WTC11 (cell line): ENCODE results near the gene STK32B. TPM values are rescaled to one million over a fixed set of nuclear protein-coding genes. Genes with fewer than 3 reads are reported as not detected.

Experiments used
- ATAC-seq: fragments of 200-7000 bp; cut with Tn5 transposase; 2 replicates; pipeline ENCODE4 v1.10.0; 2021; ENCODE audit warnings: mild to moderate bottlenecking, moderate library complexity
- CTCF ChIA-PET: fragments of 300-600 bp; sonication (Branson Sonifier 250); formaldehyde crosslinking; loops from one replicate; lab custom pipeline; 2021; ENCODE audit warnings: antibody characterized with exemption; lab: Charles Lee
- POLR2A ChIA-PET: fragments of 350-600 bp; sonication (Branson Sonifier 250); formaldehyde crosslinking; loops from one replicate; lab custom pipeline; 2021; ENCODE audit warnings: antibody characterized with exemption; lab: Charles Lee
- DNase-seq: peaks from one replicate; pipeline ENCODE4 v3.0.0; 2021; ENCODE audit warnings: low spot score
- H3K27ac Mint-ChIP-seq: 2 replicates; pipeline ENCODE4 v1.8.0; 2021; ENCODE audit warnings: mixed read lengths
- H3K27me3 Mint-ChIP-seq: 2 replicates; pipeline ENCODE4 v1.8.0; 2021; ENCODE audit warnings: low read depth, mild to moderate bottlenecking, moderate library complexity, mixed read lengths
- H3K36me3 Mint-ChIP-seq: 2 replicates; pipeline ENCODE4 v1.8.0; 2021; ENCODE audit warnings: mixed read lengths
- H3K4me1 Mint-ChIP-seq: 2 replicates; pipeline ENCODE4 v1.8.0; 2022; ENCODE audit warnings: mixed read lengths
- H3K4me3 Mint-ChIP-seq: 2 replicates; pipeline ENCODE4 v1.8.0; 2021; ENCODE audit warnings: mild to moderate bottlenecking, moderate library complexity, mixed read lengths
- H3K9me3 Mint-ChIP-seq: 2 replicates; pipeline ENCODE4 v1.8.0; 2021; ENCODE audit warnings: mixed read lengths
- ETV6 ChIP-seq: sonication (generic); formaldehyde crosslinking; IDR thresholded peaks from 2 replicates; pipeline ENCODE4 v1.8.1; 2022; ENCODE audit warnings: mild to moderate bottlenecking, missing genetic modification reagents
- FOXP1 ChIP-seq: sonication (generic); formaldehyde crosslinking; IDR thresholded peaks from 2 replicates; pipeline ENCODE4 v1.8.0; 2022; ENCODE audit warnings: missing genetic modification reagents, mild to moderate bottlenecking, moderate library complexity, borderline replicate concordance
- GTF2I ChIP-seq: fragments of 250-450 bp; sonication (Bioruptor Pico); conservative IDR thresholded peaks from 2 replicates; pipeline ENCODE4 v1.4.0; 2021; ENCODE audit warnings: mild to moderate bottlenecking
- IRF2 ChIP-seq: sonication (generic); formaldehyde crosslinking; IDR thresholded peaks from 2 replicates; pipeline ENCODE4 v1.8.0; 2022; ENCODE audit warnings: low read depth, missing genetic modification reagents, borderline replicate concordance
- JUN ChIP-seq: sonication (generic); formaldehyde crosslinking; IDR thresholded peaks from 2 replicates; pipeline ENCODE4 v1.8.0; 2023; ENCODE audit warnings: mild to moderate bottlenecking, missing genetic modification reagents
- MYBL2 ChIP-seq: sonication (generic); formaldehyde crosslinking; IDR thresholded peaks from 2 replicates; pipeline ENCODE4 v1.8.1; 2023; ENCODE audit warnings: mild to moderate bottlenecking, moderate library complexity, missing genetic modification reagents
- NR2C2 ChIP-seq: sonication (generic); formaldehyde crosslinking; IDR thresholded peaks from 2 replicates; pipeline ENCODE4 v1.8.0; 2022; ENCODE audit warnings: mild to moderate bottlenecking, missing genetic modification reagents
- OVOL2 ChIP-seq: fragments of 250-450 bp; sonication (Bioruptor Pico); IDR thresholded peaks from 2 replicates; pipeline ENCODE4 v1.9.0; 2021; ENCODE audit warnings: mild to moderate bottlenecking, borderline replicate concordance
- TP53 ChIP-seq: sonication (generic); formaldehyde crosslinking; IDR thresholded peaks from 2 replicates; pipeline ENCODE4 v1.8.1; 2023; ENCODE audit warnings: mild to moderate bottlenecking, missing genetic modification reagents
- ZNF138 ChIP-seq: sonication (generic); formaldehyde crosslinking; conservative IDR thresholded peaks from 2 replicates; pipeline ENCODE4 v1.8.1; 2022; ENCODE audit warnings: mild to moderate bottlenecking, moderate library complexity, missing genetic modification reagents
- ZNF671 ChIP-seq: fragments of 250-450 bp; sonication (Bioruptor Pico); IDR thresholded peaks from 2 replicates; pipeline ENCODE4 v1.8.0; 2021; ENCODE audit warnings: mild to moderate bottlenecking
- total RNA-seq: library from RNA; stranded (reverse); gene quantifications from 3 replicates; pipeline ENCODE4 v1.2.3, GENCODE V29; 2021
- TF ChIP-seq, protein P1 (sequence below): sonication (generic); formaldehyde crosslinking; IDR thresholded peaks from 2 replicates; pipeline ENCODE4 v1.8.1; 2022; ENCODE audit warnings: mild to moderate bottlenecking, moderate library complexity, missing genetic modification reagents
- TF ChIP-seq, protein P2 (sequence below): sonication (generic); formaldehyde crosslinking; conservative IDR thresholded peaks from 2 replicates; pipeline ENCODE4 v1.8.1; 2023; ENCODE audit warnings: mild to moderate bottlenecking, low read depth, missing genetic modification reagents, moderate library complexity
- TF ChIP-seq, protein P3 (sequence below): fragments of 250-450 bp; sonication (Bioruptor Pico); IDR thresholded peaks from 2 replicates; pipeline ENCODE4 v1.9.0; 2021; ENCODE audit warnings: mild to moderate bottlenecking
- TF ChIP-seq, protein P4 (sequence below): sonication (generic); formaldehyde crosslinking; IDR thresholded peaks from 2 replicates; pipeline ENCODE4 v1.8.0; 2022; ENCODE audit warnings: mild to moderate bottlenecking, missing genetic modification reagents
- TF ChIP-seq, protein P5 (sequence below): sonication (generic); formaldehyde crosslinking; IDR thresholded peaks from 2 replicates; pipeline ENCODE4 v1.8.1; 2022; ENCODE audit warnings: missing genetic modification reagents, borderline replicate concordance
- TF ChIP-seq, protein P6 (sequence below): fragments of 250-450 bp; sonication (Bioruptor Pico); conservative IDR thresholded peaks from 2 replicates; pipeline ENCODE4 v1.9.0; 2021; ENCODE audit warnings: mild to moderate bottlenecking
- TF ChIP-seq, protein P7 (sequence below): sonication (generic); formaldehyde crosslinking; IDR thresholded peaks from 2 replicates; pipeline ENCODE4 v1.8.1; 2022; ENCODE audit warnings: mild to moderate bottlenecking, missing genetic modification reagents, moderate library complexity, borderline replicate concordance
- TF ChIP-seq, protein P8 (sequence below): sonication (generic); formaldehyde crosslinking; IDR thresholded peaks from 2 replicates; pipeline ENCODE4 v1.8.0; 2023; ENCODE audit warnings: missing genetic modification reagents, mild to moderate bottlenecking, borderline replicate concordance

Gene STK32B
- total RNA-seq, 1 experiment from 2014 or later, result 1.9 TPM

DNA sequence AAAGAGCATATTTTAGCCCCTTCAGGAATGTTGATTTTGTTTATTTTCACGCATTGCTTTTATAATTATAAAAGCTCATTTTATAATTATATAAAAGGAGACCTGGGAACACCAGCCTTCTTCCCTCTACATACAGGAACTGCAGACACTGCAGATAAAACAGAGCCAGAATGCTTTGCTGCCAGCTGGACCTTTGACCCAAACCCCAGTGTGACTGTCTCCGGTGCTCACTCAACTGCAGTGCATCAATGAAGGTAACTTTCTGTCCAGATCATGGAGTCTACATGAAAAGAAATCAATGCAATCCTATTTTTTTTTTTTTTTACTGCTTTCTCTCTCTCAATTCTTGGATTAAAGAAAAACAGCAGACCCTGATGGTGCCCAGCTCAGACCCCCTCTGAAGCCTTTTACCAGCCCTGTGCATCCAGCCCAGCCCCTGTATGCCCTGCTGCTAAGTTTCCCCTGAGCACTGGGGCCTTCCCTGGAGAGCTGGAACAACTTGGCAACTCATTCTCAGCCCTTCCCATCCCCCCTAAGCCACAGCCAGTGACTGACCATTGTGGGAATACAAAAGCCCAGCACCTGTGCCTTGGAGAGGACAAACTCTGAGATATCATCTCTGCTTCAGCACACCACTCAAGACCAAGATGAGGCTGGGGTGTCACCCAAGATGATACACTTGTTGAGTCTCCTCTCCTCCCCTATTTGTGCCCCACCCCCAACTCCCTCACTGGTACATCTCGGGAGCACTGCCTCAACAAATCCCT is 475.0 kb downstream of the STK32B start:
- Mint-ChIP-seq H3K4me1 (peaks cover 10% of the 10 kb centered on the region), H3K27ac (no peak overlapping the region), H3K9me3 (peaks cover 8% of the 10 kb centered on the region), H3K4me3 (no peak overlapping the region), H3K36me3 (no peaks in the 10 kb centered on the region; the same call in 1 of the 2 replicates), H3K27me3 (peaks cover 3% of the 10 kb centered on the region; the same call in 1 of the 2 replicates)
- no peak for ATAC-seq
- TF ChIP-seq TP53 (no peak), MYBL2 (CRISPR knock-in tag) (no peak), GTF2I (CRISPR knock-in tag) (no peak), JUN (CRISPR knock-in tag) (no peak), ETV6 (CRISPR knock-in tag) (no peak), IRF2 (no peak), FOXP1 (no peak), ZNF138 (CRISPR knock-in tag) (no peak), ZNF671 (CRISPR knock-in tag) (no peak)
- TF ChIP-seq, protein P1, sequence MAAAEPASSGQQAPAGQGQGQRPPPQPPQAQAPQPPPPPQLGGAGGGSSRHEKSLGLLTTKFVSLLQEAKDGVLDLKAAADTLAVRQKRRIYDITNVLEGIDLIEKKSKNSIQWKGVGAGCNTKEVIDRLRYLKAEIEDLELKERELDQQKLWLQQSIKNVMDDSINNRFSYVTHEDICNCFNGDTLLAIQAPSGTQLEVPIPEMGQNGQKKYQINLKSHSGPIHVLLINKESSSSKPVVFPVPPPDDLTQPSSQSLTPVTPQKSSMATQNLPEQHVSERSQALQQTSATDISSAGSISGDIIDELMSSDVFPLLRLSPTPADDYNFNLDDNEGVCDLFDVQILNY (CRISPR knock-in tag), result no peak
- TF ChIP-seq, protein P2, sequence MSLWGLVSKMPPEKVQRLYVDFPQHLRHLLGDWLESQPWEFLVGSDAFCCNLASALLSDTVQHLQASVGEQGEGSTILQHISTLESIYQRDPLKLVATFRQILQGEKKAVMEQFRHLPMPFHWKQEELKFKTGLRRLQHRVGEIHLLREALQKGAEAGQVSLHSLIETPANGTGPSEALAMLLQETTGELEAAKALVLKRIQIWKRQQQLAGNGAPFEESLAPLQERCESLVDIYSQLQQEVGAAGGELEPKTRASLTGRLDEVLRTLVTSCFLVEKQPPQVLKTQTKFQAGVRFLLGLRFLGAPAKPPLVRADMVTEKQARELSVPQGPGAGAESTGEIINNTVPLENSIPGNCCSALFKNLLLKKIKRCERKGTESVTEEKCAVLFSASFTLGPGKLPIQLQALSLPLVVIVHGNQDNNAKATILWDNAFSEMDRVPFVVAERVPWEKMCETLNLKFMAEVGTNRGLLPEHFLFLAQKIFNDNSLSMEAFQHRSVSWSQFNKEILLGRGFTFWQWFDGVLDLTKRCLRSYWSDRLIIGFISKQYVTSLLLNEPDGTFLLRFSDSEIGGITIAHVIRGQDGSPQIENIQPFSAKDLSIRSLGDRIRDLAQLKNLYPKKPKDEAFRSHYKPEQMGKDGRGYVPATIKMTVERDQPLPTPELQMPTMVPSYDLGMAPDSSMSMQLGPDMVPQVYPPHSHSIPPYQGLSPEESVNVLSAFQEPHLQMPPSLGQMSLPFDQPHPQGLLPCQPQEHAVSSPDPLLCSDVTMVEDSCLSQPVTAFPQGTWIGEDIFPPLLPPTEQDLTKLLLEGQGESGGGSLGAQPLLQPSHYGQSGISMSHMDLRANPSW (CRISPR knock-in tag), result no peak
- TF ChIP-seq, protein P3, sequence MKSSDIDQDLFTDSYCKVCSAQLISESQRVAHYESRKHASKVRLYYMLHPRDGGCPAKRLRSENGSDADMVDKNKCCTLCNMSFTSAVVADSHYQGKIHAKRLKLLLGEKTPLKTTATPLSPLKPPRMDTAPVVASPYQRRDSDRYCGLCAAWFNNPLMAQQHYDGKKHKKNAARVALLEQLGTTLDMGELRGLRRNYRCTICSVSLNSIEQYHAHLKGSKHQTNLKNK, result no peak
- TF ChIP-seq, protein P4, sequence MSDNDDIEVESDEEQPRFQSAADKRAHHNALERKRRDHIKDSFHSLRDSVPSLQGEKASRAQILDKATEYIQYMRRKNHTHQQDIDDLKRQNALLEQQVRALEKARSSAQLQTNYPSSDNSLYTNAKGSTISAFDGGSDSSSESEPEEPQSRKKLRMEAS (CRISPR knock-in tag), result no peak
- no peak for DNase-seq
- ChIA-PET POLR2A (no interaction called here), CTCF (no interaction called here)

DNA sequence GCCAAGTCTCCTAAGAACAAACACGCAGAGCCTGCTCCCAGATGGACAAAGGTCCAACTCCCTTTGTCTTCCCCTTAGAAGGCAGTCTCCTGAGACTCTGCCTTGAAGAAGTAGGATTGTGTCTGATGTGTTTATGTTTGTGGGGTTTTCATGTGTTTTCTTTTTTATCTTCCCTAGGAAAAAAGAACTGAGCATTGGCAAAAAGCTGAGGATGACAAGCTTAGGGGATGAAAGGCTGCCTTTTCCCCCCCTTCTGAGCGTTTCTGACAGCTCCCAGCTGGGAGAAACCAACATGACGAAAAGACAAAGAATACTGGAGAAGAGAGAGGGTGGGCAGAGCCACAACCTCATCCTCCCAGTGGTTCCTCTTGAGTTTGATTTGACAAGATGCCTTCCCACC is 475.9 kb downstream of the STK32B start:
- H3K36me3 Mint-ChIP-seq, result no peaks in the 10 kb centered on the region; the same call in 1 of the 2 replicates
- no peak overlapping the region for H3K27ac Mint-ChIP-seq
- H3K9me3 Mint-ChIP-seq, result peaks cover 17% of the 10 kb centered on the region
- peaks cover 10% of the 10 kb centered on the region for H3K4me1 Mint-ChIP-seq
- ChIA-PET POLR2A (no interaction called here), CTCF (no interaction called here)
- TF ChIP-seq, protein P5, sequence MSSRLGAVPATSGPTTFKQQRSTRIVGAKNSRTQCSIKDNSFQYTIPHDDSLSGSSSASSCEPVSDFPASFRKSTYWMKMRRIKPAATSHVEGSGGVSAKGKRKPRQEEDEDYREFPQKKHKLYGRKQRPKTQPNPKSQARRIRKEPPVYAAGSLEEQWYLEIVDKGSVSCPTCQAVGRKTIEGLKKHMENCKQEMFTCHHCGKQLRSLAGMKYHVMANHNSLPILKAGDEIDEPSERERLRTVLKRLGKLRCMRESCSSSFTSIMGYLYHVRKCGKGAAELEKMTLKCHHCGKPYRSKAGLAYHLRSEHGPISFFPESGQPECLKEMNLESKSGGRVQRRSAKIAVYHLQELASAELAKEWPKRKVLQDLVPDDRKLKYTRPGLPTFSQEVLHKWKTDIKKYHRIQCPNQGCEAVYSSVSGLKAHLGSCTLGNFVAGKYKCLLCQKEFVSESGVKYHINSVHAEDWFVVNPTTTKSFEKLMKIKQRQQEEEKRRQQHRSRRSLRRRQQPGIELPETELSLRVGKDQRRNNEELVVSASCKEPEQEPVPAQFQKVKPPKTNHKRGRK (CRISPR knock-in tag), result no peak
- TF ChIP-seq, protein P6, sequence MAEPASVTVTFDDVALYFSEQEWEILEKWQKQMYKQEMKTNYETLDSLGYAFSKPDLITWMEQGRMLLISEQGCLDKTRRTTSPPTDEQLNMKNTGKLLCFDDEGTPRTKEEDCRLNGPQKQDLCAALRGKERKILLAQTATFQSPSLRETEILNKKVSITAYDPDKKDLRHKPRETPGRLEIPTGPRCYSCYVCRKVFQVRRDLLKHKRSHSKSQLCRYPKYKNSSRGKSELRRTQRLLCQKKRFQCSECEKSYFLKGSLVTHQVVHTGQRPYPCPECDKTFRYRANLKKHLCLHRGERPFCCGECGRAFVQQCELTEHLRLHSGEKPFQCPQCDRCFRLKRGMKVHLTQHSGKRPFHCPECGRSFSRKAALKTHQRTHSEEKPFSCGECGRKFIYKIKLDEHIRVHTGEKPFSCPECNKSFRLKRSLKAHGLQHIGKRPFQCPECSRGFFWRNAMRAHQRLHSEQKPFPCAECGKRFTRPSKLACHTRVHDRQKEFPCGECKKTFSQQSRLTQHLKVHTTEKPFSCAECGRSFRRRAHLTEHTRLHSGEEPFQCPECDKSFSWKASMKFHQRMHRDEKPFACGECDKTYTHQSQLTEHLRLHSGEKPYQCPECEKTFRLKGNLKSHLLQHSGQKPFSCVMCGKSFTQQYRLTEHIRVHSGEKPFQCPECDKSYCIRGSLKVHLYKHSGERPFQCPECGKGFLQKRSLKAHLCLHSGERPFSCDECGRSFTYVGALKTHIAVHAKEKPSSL (CRISPR knock-in tag), result no peak
- TF ChIP-seq, protein P7, sequence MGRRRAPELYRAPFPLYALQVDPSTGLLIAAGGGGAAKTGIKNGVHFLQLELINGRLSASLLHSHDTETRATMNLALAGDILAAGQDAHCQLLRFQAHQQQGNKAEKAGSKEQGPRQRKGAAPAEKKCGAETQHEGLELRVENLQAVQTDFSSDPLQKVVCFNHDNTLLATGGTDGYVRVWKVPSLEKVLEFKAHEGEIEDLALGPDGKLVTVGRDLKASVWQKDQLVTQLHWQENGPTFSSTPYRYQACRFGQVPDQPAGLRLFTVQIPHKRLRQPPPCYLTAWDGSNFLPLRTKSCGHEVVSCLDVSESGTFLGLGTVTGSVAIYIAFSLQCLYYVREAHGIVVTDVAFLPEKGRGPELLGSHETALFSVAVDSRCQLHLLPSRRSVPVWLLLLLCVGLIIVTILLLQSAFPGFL (CRISPR knock-in tag), result no peak
- TF ChIP-seq OVOL2 (CRISPR knock-in tag) (no peak), NR2C2 (CRISPR knock-in tag) (no peak)
- TF ChIP-seq, protein P8, sequence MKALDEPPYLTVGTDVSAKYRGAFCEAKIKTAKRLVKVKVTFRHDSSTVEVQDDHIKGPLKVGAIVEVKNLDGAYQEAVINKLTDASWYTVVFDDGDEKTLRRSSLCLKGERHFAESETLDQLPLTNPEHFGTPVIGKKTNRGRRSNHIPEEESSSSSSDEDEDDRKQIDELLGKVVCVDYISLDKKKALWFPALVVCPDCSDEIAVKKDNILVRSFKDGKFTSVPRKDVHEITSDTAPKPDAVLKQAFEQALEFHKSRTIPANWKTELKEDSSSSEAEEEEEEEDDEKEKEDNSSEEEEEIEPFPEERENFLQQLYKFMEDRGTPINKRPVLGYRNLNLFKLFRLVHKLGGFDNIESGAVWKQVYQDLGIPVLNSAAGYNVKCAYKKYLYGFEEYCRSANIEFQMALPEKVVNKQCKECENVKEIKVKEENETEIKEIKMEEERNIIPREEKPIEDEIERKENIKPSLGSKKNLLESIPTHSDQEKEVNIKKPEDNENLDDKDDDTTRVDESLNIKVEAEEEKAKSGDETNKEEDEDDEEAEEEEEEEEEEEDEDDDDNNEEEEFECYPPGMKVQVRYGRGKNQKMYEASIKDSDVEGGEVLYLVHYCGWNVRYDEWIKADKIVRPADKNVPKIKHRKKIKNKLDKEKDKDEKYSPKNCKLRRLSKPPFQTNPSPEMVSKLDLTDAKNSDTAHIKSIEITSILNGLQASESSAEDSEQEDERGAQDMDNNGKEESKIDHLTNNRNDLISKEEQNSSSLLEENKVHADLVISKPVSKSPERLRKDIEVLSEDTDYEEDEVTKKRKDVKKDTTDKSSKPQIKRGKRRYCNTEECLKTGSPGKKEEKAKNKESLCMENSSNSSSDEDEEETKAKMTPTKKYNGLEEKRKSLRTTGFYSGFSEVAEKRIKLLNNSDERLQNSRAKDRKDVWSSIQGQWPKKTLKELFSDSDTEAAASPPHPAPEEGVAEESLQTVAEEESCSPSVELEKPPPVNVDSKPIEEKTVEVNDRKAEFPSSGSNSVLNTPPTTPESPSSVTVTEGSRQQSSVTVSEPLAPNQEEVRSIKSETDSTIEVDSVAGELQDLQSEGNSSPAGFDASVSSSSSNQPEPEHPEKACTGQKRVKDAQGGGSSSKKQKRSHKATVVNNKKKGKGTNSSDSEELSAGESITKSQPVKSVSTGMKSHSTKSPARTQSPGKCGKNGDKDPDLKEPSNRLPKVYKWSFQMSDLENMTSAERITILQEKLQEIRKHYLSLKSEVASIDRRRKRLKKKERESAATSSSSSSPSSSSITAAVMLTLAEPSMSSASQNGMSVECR, result no peak
- no peaks in the 10 kb centered on the region for H3K27me3 Mint-ChIP-seq
- no peak overlapping the region for H3K4me3 Mint-ChIP-seq
- DNase-seq, result no peak
- no peak for ATAC-seq
